Keratinocyte (primary cell): ENCODE measurements around the gene GMIP.

ENCODE experiments used
- EZH2 ChIP-seq: IDR thresholded peaks from one replicate; pipeline ENCODE4 v1.6.1; 2012; ENCODE audit warnings: inconsistent platforms, mild to moderate bottlenecking, low read length, moderate library complexity
- TF ChIP-seq, protein P1 (sequence below), 3 experiments: IDR thresholded peaks in 1 of 3; conservative IDR thresholded peaks in 1 of 3; optimal IDR thresholded peaks in 1 of 3; 2 replicates in 2 of 3; 3 replicates in 1 of 3; pipeline versions ENCODE3 to v1.5.1; 2011; ENCODE audit warnings: low read length in 3 of 3, mild to moderate bottlenecking in 3 of 3, moderate library complexity in 2 of 3, control low read depth in 1 of 3, inconsistent platforms in 1 of 3; ENCODE audit not compliant: insufficient read depth in 2 of 3; ENCODE audit errors: extremely low read depth in 1 of 3

- TF ChIP-seq, protein P1, sequence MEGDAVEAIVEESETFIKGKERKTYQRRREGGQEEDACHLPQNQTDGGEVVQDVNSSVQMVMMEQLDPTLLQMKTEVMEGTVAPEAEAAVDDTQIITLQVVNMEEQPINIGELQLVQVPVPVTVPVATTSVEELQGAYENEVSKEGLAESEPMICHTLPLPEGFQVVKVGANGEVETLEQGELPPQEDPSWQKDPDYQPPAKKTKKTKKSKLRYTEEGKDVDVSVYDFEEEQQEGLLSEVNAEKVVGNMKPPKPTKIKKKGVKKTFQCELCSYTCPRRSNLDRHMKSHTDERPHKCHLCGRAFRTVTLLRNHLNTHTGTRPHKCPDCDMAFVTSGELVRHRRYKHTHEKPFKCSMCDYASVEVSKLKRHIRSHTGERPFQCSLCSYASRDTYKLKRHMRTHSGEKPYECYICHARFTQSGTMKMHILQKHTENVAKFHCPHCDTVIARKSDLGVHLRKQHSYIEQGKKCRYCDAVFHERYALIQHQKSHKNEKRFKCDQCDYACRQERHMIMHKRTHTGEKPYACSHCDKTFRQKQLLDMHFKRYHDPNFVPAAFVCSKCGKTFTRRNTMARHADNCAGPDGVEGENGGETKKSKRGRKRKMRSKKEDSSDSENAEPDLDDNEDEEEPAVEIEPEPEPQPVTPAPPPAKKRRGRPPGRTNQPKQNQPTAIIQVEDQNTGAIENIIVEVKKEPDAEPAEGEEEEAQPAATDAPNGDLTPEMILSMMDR (optimal IDR thresholded peaks at IDR 0.05 in 1 of 3, IDR thresholded peaks at IDR 0.05 in 1 of 3, conservative IDR thresholded peaks at IDR 0.05 in 1 of 3; ENCODE audit: extremely low read depth in 1 of 3, insufficient read depth in 2 of 3, low read length in 3 of 3), result no peak
- TF ChIP-seq EZH2, result no peak
Observed at GRCh38 chr19:19581391-19581790, 62.1 kb downstream of the GMIP start.
